ENCODE measurements around the gene SNRNP35.
"Not testable (repeated sequence)": the region's sequence is repeated elsewhere in the genome, so short reads cannot be mapped to it uniquely, and the experiment has no call there.

DNA sequence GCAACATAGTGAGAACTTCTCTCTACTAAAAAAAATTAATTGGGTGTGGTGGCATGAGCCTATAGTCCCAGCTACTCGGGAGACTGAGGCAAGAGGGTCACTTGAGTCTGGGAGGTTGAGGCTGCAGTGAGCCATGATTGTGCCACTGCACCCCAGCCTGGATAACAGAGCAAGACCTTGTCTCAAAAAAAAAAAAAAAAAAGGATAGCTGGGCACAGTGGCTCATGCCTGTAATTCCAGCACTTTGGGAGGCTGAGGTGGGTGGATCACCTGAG lies 5.7 kb upstream of the SNRNP35 start:
- TF ChIP-seq, protein P1, sequence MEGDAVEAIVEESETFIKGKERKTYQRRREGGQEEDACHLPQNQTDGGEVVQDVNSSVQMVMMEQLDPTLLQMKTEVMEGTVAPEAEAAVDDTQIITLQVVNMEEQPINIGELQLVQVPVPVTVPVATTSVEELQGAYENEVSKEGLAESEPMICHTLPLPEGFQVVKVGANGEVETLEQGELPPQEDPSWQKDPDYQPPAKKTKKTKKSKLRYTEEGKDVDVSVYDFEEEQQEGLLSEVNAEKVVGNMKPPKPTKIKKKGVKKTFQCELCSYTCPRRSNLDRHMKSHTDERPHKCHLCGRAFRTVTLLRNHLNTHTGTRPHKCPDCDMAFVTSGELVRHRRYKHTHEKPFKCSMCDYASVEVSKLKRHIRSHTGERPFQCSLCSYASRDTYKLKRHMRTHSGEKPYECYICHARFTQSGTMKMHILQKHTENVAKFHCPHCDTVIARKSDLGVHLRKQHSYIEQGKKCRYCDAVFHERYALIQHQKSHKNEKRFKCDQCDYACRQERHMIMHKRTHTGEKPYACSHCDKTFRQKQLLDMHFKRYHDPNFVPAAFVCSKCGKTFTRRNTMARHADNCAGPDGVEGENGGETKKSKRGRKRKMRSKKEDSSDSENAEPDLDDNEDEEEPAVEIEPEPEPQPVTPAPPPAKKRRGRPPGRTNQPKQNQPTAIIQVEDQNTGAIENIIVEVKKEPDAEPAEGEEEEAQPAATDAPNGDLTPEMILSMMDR (IDR thresholded peaks at IDR 0.05): not testable (repeated sequence)
- not testable (repeated sequence) for TF ChIP-seq POLR2A (IDR thresholded peaks at IDR 0.05)

Data from testis (tissue), 2 donors.